Right atrium auricular region (tissue), 2 donors: ENCODE data around the gene PCDHGB4. TPM values are rescaled to one million over a fixed set of nuclear protein-coding genes. Genes with fewer than 3 reads are reported as not detected.
"Not testable (repeated sequence)": the region's sequence is repeated elsewhere in the genome, so short reads cannot be mapped to it uniquely, and the experiment has no call there.

Source experiments
- DNase-seq: peaks from one replicate; pipeline ENCODE4 v3.0.0-alpha.2; 2019; ENCODE audit warnings: low spot score
- H3K27ac ChIP-seq, 2 donors: fragments of 200-600 bp; sonication (generic); 1 replicate in 1 of 2; 2 replicates in 1 of 2; pipeline ENCODE4 v1.5.1; 2016 to 2019
- H3K27me3 ChIP-seq, 2 donors: fragments of 200-600 bp; sonication (generic); one replicate each; pipeline versions ENCODE4 v1.5.1 to v1.6.0; 2017 to 2019
- H3K36me3 ChIP-seq: fragments of 200-600 bp; sonication (generic); one replicate; pipeline ENCODE4 v1.5.1; 2016
- H3K4me1 ChIP-seq, 2 donors: fragments of 200-600 bp; sonication (generic); one replicate each; pipeline versions ENCODE4 v1.5.1 to v1.6.0; 2017 to 2019
- H3K4me3 ChIP-seq, 2 donors: fragments of 200-600 bp; sonication (generic); 1 replicate in 1 of 2; 2 replicates in 1 of 2; pipeline ENCODE4 v1.5.1; 2017 to 2019; ENCODE audit warnings: mild to moderate bottlenecking in 1 of 2, moderate library complexity in 1 of 2
- H3K9me3 ChIP-seq, 2 donors: fragments of 200-600 bp; sonication (generic); one replicate each; pipeline ENCODE4 v1.5.1; 2019
- total RNA-seq, 2 donors: library from RNA; depleted of rRNA; stranded (reverse); fragments of >200 nt; gene quantifications; one replicate each; pipeline ENCODE4 v1.1.0, GENCODE V29; 2016
- TF ChIP-seq, protein P1 (sequence below), 2 donors: fragments of 200-600 bp; sonication (generic); IDR thresholded peaks; one replicate each; pipeline ENCODE4 v1.5.1; 2019; ENCODE audit warnings: antibody characterized with exemption in 2 of 2

Gene PCDHGB4
- total RNA-seq, 2 donors from 2014 or later = 6.3 to 6.4 TPM

DNA sequence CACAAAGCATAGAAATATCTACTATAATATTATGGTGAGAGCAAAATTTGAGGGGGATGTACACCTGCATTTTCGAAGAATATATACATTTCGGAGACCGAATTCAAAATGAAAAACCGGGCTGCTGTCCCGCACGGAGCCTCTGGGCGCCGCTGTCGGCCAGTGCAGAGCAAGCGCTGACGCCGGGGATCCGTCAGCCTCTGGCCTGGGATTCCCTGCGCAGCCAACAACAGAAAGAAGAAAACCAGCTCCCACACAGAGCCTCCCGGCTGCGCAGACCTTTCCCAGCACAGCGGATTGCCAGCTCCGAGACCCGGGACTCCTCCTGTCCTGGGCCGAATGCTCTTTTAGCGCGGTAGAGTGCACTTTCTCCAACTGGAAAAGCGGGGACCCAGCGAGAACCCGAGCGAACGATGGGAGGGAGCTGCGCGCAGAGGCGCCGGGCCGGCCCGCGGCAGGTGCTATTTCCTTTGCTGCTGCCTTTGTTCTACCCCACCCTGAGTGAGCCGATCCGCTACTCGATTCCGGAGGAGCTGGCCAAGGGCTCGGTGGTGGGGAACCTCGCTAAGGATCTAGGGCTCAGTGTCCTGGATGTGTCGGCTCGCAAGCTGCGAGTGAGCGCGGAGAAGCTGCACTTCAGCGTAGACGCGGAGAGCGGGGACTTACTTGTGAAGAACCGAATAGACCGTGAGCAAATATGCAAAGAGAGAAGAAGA is 20.4 kb downstream of the PCDHGB4 start, which contains the start of gene PCDHGB6:
PCDHGB6 (plus strand) TSS at position 232 of the 716 bp plus-strand sequence; CDS start at position 414, 182 bp downstream.
- DNase-seq, H3K27me3 ChIP-seq, H3K36me3 ChIP-seq, H3K4me1 ChIP-seq: not testable (repeated sequence)
- TF ChIP-seq, protein P1, sequence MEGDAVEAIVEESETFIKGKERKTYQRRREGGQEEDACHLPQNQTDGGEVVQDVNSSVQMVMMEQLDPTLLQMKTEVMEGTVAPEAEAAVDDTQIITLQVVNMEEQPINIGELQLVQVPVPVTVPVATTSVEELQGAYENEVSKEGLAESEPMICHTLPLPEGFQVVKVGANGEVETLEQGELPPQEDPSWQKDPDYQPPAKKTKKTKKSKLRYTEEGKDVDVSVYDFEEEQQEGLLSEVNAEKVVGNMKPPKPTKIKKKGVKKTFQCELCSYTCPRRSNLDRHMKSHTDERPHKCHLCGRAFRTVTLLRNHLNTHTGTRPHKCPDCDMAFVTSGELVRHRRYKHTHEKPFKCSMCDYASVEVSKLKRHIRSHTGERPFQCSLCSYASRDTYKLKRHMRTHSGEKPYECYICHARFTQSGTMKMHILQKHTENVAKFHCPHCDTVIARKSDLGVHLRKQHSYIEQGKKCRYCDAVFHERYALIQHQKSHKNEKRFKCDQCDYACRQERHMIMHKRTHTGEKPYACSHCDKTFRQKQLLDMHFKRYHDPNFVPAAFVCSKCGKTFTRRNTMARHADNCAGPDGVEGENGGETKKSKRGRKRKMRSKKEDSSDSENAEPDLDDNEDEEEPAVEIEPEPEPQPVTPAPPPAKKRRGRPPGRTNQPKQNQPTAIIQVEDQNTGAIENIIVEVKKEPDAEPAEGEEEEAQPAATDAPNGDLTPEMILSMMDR (IDR thresholded peaks at IDR 0.05) = peak; percentile 73 to 77
- Histone ChIP-seq H3K27ac (peak within 1 kb of the TSS in 1 of 2 donors; percentile 34), H3K9me3 (peaks cover 34 to 99% of the 10 kb centered on the region in 2 donors), H3K4me3 (peak within 1 kb of the TSS; percentile 30 to 41)

DNA sequence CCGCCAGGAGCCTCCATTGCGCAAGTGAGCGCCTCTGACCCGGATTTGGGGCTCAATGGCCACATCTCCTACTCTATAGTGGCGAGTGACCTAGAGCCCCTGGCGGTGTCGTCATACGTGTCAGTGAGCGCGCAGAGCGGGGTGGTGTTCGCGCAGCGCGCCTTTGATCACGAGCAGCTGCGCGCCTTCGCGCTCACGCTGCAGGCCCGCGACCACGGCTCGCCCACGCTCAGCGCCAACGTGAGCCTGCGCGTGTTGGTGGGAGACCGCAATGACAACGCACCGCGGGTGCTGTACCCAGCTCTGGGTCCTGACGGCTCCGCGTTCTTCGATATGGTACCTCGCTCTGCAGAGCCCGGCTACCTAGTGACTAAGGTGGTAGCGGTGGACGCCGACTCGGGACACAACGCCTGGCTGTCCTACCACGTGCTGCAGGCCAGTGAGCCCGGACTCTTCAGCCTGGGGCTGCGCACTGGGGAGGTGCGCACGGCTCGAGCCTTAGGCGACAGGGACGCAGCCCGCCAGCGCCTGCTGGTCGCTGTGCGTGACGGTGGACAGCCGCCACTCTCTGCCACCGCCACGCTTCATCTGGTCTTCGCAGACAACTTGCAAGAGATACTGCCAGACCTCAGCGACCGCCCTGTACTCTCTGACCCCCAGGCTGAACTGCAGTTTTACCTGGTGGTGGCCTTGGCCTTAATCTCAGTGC is 22.3 kb downstream of the PCDHGB4 start:
- Histone ChIP-seq H3K4me3 (no peak overlapping the region), H3K27me3 (no peaks in the 10 kb centered on the region), H3K9me3 (peaks cover 30 to 97% of the 10 kb centered on the region in 2 donors), H3K27ac (no peak overlapping the region), H3K4me1 (peaks cover 0 to 7% of the 10 kb centered on the region in 2 donors), H3K36me3 (peaks cover 6% of the 10 kb centered on the region)
- TF ChIP-seq, protein P1 (IDR thresholded peaks at IDR 0.05) = no peak
- no peak for DNase-seq

DNA sequence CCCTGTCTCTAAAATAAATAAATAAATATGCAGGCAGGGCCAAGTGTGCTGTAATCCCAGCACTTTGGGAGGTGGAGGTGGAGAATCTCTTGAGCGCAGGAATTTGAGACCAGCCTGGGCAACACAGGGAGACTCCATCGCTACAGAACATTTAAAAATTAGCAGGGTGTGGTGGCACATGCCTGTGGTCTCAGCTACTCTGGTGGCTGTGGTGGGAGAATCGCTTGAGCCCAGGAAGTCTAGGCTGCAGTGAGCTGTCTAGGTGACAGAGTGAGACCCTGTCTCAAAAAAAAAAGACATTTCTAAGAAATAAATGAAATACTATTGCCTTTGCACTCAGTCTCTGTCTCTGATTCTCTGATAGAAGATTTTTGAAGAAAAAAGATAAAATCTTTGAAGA is 24.1 kb downstream of the PCDHGB4 start:
- Histone ChIP-seq H3K9me3 (peaks cover 30 to 94% of the 10 kb centered on the region in 2 donors), H3K4me3 (no peak overlapping the region), H3K27me3 (no peaks in the 10 kb centered on the region)

DNA sequence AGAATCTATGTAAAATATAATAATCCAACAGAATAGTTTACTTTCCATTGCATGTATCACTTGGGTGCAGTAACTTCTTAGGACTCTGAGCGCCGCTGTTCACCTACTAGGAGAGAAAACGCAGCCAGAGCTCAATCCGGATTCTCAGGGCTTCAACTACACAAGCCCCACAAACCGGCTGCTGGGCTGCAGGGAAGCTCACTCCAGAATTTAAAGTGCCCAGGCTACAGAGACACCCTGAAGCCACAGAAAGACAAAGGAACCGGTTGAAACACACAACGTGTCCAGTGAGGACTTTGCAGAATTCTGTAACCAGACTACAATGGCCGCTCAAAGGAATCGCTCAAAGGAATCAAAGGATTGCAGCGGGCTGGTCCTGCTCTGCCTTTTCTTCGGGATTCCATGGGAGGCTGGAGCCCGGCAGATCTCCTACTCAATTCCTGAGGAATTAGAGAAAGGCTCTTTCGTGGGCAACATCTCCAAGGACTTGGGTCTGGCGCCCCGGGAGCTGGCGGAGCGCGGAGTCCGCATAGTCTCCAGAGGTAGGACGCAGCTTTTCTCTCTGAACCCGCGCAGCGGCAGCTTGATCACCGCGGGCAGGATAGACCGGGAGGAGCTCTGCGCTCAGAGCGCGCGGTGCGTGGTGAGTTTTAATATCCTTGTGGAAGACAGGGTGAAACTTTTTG is 25.5 kb downstream of the PCDHGB4 start, which contains the start of gene PCDHGA10:
PCDHGA10 (plus strand) TSS at position 134 of the 686 bp plus-strand sequence; CDS start at position 323, 189 bp downstream.
- no peaks in the 10 kb centered on the region for H3K36me3 ChIP-seq
- H3K4me3 ChIP-seq = peak within 1 kb of the TSS; percentile 22 to 33
- no peak for DNase-seq
- no peaks in the 10 kb centered on the region for H3K27me3 ChIP-seq
- H3K27ac ChIP-seq = no peak within 1 kb of the TSS
- peaks cover 25 to 84% of the 10 kb centered on the region in 2 donors for H3K9me3 ChIP-seq
- peaks cover 0 to 8% of the 10 kb centered on the region in 2 donors for H3K4me1 ChIP-seq
- TF ChIP-seq, protein P1 (IDR thresholded peaks at IDR 0.05) = peak; percentile 40 to 62

More for the DNA sequence above, 24.1 kb downstream of the PCDHGB4 start:
- DNase-seq = no peak
- TF ChIP-seq, protein P1 (IDR thresholded peaks at IDR 0.05) = no peak
- no peaks in the 10 kb centered on the region for H3K36me3 ChIP-seq
- peaks cover 0 to 7% of the 10 kb centered on the region in 2 donors for H3K4me1 ChIP-seq
- no peak overlapping the region for H3K27ac ChIP-seq

DNA sequence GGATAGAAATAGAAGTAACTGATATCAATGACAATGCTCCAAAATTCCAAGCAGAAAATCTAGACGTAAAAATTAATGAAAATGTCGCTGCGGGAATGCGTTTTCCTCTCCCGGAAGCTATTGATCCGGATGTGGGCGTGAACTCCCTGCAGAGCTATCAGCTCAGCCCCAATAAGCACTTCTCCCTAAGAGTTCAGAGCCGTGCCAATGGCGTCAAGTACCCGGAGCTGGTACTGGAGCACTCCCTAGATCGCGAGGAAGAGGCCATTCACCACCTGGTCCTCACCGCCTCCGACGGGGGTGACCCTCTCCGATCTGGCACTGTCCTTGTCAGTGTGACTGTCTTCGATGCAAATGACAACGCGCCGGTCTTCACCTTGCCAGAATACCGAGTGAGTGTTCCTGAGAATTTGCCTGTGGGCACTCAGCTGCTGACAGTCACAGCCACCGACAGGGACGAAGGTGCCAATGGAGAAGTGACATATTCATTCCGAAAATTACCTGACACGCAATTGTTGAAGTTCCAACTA is 26.1 kb downstream of the PCDHGB4 start:
- no peak overlapping the region for H3K27ac ChIP-seq
- H3K27me3 ChIP-seq = no peaks in the 10 kb centered on the region
- H3K9me3 ChIP-seq = peaks cover 30 to 84% of the 10 kb centered on the region in 2 donors

DNA sequence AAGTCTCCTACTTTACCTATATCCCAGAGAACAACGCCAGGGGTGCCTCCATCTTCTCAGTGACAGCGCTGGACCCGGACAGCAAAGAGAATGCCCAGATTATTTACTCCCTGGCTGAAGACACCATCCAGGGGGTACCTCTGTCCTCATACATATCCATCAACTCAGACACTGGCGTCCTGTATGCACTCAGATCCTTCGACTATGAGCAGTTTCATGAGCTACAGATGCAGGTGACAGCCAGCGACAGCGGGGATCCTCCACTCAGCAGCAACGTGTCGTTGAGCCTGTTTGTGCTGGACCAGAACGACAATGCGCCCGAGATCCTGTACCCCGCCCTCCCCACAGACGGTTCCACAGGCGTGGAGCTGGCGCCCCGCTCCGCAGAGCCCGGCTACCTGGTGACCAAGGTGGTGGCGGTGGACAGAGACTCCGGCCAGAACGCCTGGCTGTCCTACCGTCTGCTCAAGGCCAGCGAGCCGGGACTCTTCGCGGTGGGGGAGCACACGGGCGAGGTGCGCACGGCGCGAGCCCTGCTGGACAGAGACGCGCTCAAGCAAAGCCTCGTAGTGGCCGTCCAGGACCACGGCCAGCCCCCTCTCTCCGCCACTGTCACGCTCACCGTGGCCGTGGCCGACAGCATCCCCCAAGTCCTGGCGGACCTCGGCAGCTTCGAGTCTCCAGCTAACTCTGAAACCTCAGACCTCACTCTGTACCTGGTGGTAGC is 27.2 kb downstream of the PCDHGB4 start:
- H3K27ac ChIP-seq, H3K36me3 ChIP-seq, DNase-seq, H3K4me3 ChIP-seq, H3K27me3 ChIP-seq: not testable (repeated sequence)
- Histone ChIP-seq H3K9me3 (peaks cover 31 to 84% of the 10 kb centered on the region in 2 donors), H3K4me1 (peaks cover 0 to 18% of the 10 kb centered on the region in 2 donors)

More for the DNA sequence above, 26.1 kb downstream of the PCDHGB4 start:
- H3K36me3 ChIP-seq = no peaks in the 10 kb centered on the region
- no peak for DNase-seq
- H3K4me3 ChIP-seq = peak overlapping the region; percentile 22 to 33
- H3K4me1 ChIP-seq = peaks cover 0 to 12% of the 10 kb centered on the region in 2 donors
- TF ChIP-seq, protein P1 (IDR thresholded peaks at IDR 0.05) = no peak

DNA sequence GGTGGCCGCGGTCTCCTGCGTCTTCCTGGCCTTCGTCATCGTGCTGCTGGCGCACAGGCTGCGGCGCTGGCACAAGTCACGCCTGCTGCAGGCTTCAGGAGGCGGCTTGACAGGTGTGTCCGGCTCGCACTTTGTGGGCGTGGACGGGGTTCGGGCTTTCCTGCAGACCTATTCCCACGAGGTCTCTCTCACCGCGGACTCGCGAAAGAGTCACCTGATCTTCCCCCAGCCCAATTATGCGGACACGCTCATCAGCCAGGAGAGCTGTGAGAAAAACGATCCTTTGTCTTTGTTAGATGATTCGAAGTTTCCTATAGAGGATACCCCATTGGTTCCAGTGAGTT is 27.7 kb downstream of the PCDHGB4 start:
- Histone ChIP-seq H3K9me3 (peaks cover 27 to 84% of the 10 kb centered on the region in 2 donors), H3K4me1 (peaks cover 0 to 13% of the 10 kb centered on the region in 2 donors)
- not testable (repeated sequence) for H3K27me3 ChIP-seq, H3K27ac ChIP-seq, DNase-seq, H3K36me3 ChIP-seq, H3K4me3 ChIP-seq
